ENCODE results near the gene ABCC3. TPM values are rescaled to one million over a fixed set of nuclear protein-coding genes. Genes with fewer than 3 reads are reported as not detected.

The ABCC3 gene
- total and polyA plus RNA-seq, 12 donors = 0.23 to 5.7 (median 1.1) TPM; not detected in 1

GRCh38 chr17:50598487-50598886 lies 36.2 kb upstream of the ABCC3 start:
- Histone ChIP-seq H3K27me3 (no peaks in the 10 kb centered on the region), H3K36me3 (no peaks in the 10 kb centered on the region), H3K9me3 (no peaks in the 10 kb centered on the region), H3K4me1 (peaks cover 0 to 6% (median 0%) of the 10 kb centered on the region in 9 donors), H3K27ac (no peak overlapping the region), H3K4me3 (no peak overlapping the region)
- intact Hi-C loops (cut with DNase I) = no loop called here
- no peak for TF ChIP-seq CTCF (IDR thresholded peaks at IDR 0.05)
- no peak for DNase-seq
- no peak for ATAC-seq
- 77 to 82% methylated on average over 5 of the region's 5 CpGs for WGBS, 2 donors

GRCh38 chr17:50599606-50600005 lies 35.1 kb upstream of the ABCC3 start:
- Histone ChIP-seq H3K27me3 (peaks cover 0 to 6% (median 0%) of the 10 kb centered on the region in 7 donors), H3K4me3 (no peak overlapping the region), H3K27ac (no peak overlapping the region), H3K36me3 (no peaks in the 10 kb centered on the region), H3K4me1 (peaks cover 6 to 15% (median 7%) of the 10 kb centered on the region in 9 donors), H3K9me3 (no peaks in the 10 kb centered on the region)
- intact Hi-C loops (cut with DNase I) = loop anchor here in 1 of 10 donors (5.0 kb wide), 1 partner anchor 37 kb away; the partner anchor contains the start of gene CACNA1G
- ATAC-seq = no peak
- no peak for TF ChIP-seq CTCF (IDR thresholded peaks at IDR 0.05)
- 96% methylated on average over 15 of the region's 15 CpGs for WGBS, 2 donors
- no peak for DNase-seq

- intact Hi-C loops (cut with DNase I) = loop anchor here in 1 of 10 donors (5.0 kb wide), 1 partner anchor 40 kb away; the partner anchor contains the start of gene CACNA1G
- TF ChIP-seq CTCF (IDR thresholded peaks at IDR 0.05) = no peak
- Histone ChIP-seq H3K27me3 (peaks cover 0 to 12% (median 0%) of the 10 kb centered on the region in 7 donors), H3K36me3 (no peaks in the 10 kb centered on the region), H3K9me3 (no peaks in the 10 kb centered on the region), H3K4me1 (peaks cover 9 to 30% (median 22%) of the 10 kb centered on the region in 9 donors), H3K27ac (no peak overlapping the region), H3K4me3 (no peak overlapping the region)
- DNase-seq (no peak), ATAC-seq (peak in 1 of 8 donors; percentile 6)
- WGBS, 2 donors = 65 to 71% methylated on average over 13 of the region's 13 CpGs
Measured at GRCh38 chr17:50601823-50602375, 32.8 kb upstream of the ABCC3 start.

- TF ChIP-seq CTCF (IDR thresholded peaks at IDR 0.05) = no peak
Measured at GRCh38 chr17:50602836-50603235, 31.8 kb upstream of the ABCC3 start.

More at GRCh38 chr17:50602836-50603235, 31.8 kb upstream of the ABCC3 start:
- DNase-seq = no peak
- no peaks in the 10 kb centered on the region for H3K36me3 ChIP-seq
- H3K4me3 ChIP-seq = no peak overlapping the region
- WGBS, 2 donors = 86 to 88% methylated on average over 18 of the region's 18 CpGs
- intact Hi-C loops (cut with DNase I) = loop anchor here in 1 of 10 donors (5.0 kb wide), 1 partner anchor 41 kb away; the partner anchor contains the start of gene CACNA1G
- H3K27ac ChIP-seq = no peak overlapping the region
- H3K27me3 ChIP-seq = peaks cover 0 to 12% (median 0%) of the 10 kb centered on the region in 7 donors
- H3K4me1 ChIP-seq = peaks cover 9 to 30% (median 22%) of the 10 kb centered on the region in 9 donors
- no peak for ATAC-seq
- H3K9me3 ChIP-seq = no peaks in the 10 kb centered on the region

Measured in heart right ventricle (tissue), 16 donors.